HG02852 (cell line): Measurements from ENCODE around the gene RGS6.
A peak's percentile ranks its signal among the peaks of the same experiment; 100 is the strongest.

Experiments
- ATAC-seq: cut with Tn5 transposase; IDR thresholded peaks from one replicate; pipeline ENCODE4 v1.9.1; 2021; ENCODE audit warnings: mild to moderate bottlenecking, moderate library complexity; ENCODE audit not compliant: unreplicated experiment

The RGS6 gene

DNA sequence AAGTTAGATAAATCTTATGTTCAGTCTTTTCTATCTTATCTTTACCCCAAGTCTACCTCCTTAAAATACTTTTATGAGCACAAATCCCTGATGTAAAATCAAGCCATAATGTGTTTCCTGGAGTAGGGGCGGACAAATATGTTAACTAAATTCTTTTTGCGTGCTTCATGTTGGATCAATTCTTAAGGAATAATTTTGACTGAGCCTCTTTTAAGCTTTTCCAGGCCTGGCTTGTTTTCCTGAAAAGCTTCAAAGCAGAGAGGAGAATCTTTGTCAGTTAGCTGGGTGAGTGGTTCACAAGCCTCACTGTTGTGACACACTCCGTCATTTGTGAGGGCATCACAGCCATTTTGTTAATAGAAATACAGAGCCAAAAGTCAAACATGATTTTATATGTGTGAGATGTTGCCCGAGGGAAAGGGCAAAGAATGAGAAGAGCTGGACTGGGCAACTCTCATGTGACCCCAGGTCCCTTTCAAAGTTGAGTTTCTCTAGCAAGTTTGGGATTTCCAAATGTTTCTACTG lies 468.9 kb downstream of the RGS6 start:
- no peak for ATAC-seq

DNA sequence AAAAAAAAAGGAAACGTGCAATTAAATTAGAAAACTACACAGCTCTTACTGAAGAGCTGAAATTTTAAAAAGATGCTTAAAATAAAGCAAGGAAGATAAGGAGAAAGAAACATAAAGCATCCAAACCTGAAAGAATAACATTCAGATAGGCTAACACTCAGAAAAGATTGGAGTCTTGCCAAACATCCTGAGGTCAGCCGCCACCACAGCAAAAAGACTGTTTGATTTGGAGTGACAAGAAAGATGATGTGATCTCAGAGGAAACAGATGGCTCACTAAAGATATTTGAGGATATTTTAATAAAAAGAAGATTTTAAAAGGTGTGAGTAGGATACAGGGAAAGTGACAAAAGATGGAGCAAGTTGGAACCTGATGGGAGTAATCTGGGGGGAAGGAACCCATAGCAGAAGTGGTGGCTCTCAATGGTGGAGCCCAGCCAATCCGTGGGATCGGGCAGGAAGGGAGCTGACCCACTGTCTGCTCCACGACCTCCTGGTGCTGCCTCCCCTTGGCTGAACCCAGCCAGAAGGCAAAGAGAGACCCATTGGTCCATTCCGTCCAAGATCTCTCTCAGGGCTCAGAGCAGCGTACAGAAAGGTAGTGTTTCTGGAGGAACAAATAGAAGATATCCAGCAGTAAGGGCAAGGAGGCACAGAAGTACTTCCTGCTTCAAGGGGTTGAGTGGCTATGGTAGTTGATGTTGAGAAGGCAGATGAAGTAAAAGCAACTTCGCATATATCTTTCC lies 469.6 kb downstream of the RGS6 start:
- ATAC-seq: no peak

- ATAC-seq: no peak
These were observed 470.1 kb downstream of the RGS6 start for GRCh38 chr14:72402377-72402772.

DNA sequence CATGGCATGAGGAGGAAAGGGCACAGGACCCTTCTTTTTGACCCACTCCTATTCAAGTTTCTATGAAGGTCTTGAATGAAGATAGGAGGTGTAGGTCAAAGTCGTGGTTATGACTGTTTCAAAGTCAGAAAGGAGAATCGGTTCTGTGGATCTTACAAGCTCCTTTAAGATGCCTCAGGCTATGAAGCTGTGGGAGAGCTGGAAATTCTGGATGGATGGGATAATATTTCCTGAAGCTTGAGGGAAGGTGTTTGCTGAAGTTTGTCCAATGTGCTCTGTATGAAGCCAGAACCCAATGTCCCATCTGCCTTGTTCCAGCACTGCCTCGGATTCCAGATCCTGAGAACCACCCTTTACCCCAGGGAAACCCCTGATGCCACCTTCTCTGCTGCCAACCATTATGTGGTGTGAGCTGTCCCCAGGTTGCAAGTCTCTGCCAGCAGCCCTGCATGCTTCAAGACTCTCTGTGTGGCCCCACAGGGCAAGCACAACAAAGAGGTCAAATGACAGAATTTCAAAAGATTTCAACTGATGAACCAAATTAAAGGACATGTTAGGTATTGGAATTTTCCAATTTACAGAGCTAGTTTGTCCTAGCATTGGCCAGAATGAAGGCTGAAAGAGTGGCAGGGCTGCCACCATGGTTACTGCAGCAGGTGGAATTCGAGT lies 472.0 kb downstream of the RGS6 start:
- ATAC-seq: no peak

DNA sequence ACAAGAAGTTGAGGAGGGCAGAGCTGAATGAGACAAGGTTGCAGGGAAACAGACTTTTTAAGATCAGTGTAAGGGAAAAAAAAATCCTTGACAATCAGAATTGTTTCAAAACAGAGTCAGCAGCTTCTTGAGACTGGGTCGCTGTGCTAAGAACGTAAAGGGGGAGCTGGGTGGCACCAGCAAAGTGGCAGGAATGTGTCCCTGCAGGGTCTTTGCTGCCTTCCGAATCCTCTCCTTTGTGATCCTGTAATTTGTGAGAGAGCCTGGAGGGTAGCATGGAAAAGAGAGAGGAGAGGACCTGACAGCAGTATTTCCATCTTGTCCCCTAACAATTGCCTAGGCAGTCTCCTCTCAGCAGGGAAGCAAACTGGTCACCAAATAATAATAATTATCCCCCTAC lies 472.8 kb downstream of the RGS6 start:
- no peak for ATAC-seq

DNA sequence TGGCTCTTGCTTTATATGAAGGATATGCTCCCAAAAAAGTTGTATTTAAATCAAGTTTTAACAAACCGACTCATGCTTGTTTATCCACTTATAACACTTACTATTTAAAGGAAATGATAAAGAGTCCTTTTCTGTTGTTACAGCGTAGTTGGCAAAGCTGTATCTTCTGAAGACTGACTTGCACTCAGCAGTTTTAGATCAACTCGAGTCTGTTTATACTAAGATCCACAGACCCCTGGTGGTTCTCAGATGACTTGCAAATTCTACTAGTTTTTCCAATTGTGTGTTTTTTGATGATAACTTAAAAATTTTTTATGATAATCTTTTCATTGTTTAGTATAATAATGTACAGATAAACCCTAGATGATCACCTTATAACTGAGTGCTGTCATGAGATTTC lies 475.8 kb downstream of the RGS6 start:
- ATAC-seq: no peak

DNA sequence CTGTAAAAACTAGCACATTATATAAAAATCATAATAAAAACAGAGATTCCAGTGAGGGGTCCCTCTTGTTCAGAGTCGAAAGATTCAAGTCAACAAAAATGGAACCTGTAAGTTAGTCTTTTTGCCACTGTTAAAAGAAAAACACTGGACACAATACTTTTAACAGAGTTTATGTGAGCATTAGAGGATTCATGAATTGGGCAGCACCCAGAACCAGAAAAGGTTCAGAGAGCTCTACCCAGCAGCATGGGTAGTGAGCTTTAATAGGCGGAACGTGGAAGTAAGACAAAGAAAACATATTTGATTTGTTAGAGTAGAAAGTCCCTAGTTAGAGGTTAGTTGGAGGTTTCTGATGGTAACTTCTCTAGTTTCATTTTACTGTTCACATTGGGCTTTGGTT lies 476.8 kb downstream of the RGS6 start:
- ATAC-seq: no peak

- ATAC-seq: no peak
These were observed 484.0 kb downstream of the RGS6 start for GRCh38 chr14:72416081-72416849.

GRCh38 chr14:72416892-72417291 lies 484.7 kb downstream of the RGS6 start:
- ATAC-seq: no peak

GRCh38 chr14:72418806-72419205 lies 486.6 kb downstream of the RGS6 start:
- no peak for ATAC-seq

DNA sequence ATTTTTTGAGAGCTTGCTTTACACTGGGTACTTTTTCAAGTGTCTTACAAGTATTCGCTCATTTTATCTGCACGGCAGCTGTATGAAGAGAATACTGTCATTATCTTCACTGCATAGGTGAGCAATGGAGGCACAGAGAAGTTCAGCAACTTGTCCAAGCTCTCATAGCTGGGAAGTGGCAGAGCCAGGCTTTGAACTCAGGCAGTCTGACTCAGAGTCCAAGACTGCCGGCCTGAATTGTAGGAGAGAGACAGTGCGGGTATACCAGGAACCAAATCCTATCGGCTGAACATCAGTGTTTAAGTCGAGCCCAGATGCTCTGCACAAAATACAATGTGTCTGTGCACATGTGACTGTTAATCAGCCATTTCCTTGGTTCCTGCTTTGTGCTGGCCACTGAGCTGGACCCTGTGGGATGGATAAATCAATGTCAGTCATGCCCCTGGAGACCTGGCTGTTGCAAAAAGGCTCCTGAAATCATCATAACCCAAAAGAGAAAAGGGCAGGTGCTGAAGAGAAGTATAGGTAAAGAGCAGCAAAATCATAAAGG lies 487.1 kb downstream of the RGS6 start:
- no peak for ATAC-seq

- no peak for ATAC-seq
These were observed 488.7 kb downstream of the RGS6 start for GRCh38 chr14:72420749-72421474.

DNA sequence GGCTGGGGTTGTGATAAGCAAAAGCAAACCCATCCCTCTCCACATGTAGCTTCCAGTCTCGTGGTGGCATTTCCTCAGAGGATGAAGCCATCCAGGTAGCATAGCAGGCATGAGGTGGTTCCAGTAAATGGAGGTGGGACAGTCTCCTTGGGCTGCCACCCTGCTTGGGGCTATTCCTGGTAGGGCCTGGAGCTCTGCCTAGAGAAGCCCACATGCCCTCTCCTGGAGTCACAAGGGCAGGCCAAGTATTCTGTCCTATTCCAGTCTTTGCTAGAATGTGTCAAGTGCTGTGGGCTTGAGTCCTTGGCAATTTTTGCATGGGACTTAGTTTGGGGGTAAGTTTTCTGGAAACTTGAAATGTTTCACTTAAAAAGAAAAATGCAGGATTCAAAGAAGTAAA lies 491.7 kb downstream of the RGS6 start:
- no peak for ATAC-seq

GRCh38 chr14:72430457-72430856 lies 498.2 kb downstream of the RGS6 start:
- ATAC-seq: no peak

DNA sequence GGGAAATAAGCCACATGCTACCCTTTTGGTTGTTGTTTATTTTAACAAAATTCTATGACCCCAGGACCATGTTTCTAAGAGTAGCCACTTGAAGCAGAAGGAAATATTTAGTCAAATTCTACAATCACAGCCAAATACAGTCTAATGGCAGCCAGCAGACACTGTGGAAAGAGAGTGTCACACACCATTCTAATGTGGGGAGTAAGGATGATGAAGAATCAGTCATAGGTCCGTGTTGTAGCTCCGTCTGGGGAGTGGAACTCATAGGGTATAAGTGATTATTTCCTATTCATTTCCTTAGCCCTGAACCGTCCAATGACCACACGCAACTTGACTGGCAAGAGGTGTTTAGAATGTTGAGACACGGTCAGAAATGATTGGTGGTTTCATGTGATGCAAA lies 500.5 kb downstream of the RGS6 start:
- no peak for ATAC-seq

- ATAC-seq: no peak
These were observed 501.3 kb downstream of the RGS6 start for GRCh38 chr14:72433511-72433910.

DNA sequence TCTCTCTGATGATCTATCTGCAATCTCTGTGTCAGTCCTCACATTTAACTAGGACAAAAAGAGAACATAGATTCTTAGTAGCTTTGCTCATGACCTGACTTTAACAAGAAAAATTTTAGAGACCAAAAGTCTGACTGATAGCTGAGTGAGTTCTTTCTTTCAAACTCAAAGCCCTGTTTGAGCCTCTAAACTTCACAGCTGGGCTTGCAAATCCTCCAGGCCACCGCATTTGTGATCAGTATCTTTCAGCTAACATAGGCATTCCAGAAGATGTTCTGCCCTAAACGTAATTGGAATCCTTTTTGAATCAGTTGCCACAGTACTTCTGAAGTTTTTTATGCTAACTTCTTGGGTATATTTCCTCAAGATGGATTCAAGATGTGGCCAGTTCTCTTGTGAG lies 502.6 kb downstream of the RGS6 start:
- ATAC-seq: no peak

- ATAC-seq: peak; percentile 36
These were observed 507.5 kb downstream of the RGS6 start for GRCh38 chr14:72439707-72440106.

DNA sequence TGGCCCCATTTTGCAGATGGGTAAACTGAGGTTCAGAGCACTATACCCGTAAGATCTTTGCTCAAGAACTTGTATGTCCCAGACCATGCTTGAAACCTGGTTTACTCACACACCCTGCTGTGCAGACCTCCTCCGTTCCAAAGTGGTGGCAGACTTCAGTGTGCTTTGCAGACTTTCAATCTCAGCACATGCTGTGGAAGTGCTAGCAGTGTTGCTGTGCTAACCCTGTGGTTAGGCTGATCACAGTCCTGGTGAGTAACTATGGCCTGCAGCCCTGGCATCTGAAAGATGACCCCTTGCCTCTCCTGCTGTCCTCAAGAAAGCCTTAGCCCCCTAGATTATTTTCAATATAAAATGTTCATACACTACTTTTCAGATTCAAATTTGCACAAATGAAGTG lies 511.0 kb downstream of the RGS6 start:
- no peak for ATAC-seq

GRCh38 chr14:72443991-72444441 lies 511.8 kb downstream of the RGS6 start:
- no peak for ATAC-seq

DNA sequence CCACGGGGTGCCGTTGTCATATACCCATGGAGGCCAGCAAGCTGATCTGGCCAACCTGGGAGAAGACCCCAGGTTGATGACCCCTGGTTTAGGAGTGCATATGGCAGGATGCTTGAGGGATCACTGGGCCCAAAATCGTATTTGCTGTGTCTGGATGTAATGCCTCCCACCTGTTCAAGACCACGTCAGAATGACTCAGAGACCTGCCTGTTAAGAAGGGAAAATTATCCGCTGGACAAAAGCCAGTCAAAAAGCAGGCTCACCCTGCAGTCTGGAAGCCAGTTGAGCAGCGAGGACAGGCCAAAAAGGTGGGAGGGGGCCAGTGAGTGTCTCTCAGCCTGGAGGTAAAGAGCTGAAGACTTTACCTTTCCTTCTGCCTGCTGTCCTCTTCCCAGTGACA lies 512.5 kb downstream of the RGS6 start:
- no peak for ATAC-seq
